CD8-positive, alpha-beta memory T cell (primary cell): Measurements from ENCODE around the gene AHRR. TPM values are rescaled to one million over a fixed set of nuclear protein-coding genes. Genes with fewer than 3 reads are reported as not detected.

Experiments used
- CTCF ChIA-PET: fragments of 350-600 bp; sonication (Branson Sonifier 250); formaldehyde crosslinking; loops from one replicate; lab custom pipeline; 2021; ENCODE audit warnings: antibody characterized with exemption; lab: Charles Lee
- POLR2A ChIA-PET: fragments of 350-600 bp; sonication (Branson Sonifier 250); formaldehyde crosslinking; loops from one replicate; lab custom pipeline; 2021; ENCODE audit warnings: antibody characterized with exemption; lab: Charles Lee
- DNase-seq, 5 donors: peaks; one replicate each; pipeline versions ENCODE4 v3.0.0 to v3.0.0-alpha.2; 2020 to 2022; ENCODE audit warnings: mixed read lengths in 1 of 5
- H3K27ac ChIP-seq: one replicate; pipeline ENCODE4 v1.7.0; 2013; ENCODE audit warnings: low read depth, mild to moderate bottlenecking, low read length, moderate library complexity
- H3K27me3 ChIP-seq: 2 replicates; pipeline ENCODE4 v1.7.0; 2013; ENCODE audit warnings: low read length, mild to moderate bottlenecking; ENCODE audit not compliant: insufficient read depth, poor library complexity, severe bottlenecking
- H3K36me3 ChIP-seq: 2 replicates; pipeline ENCODE4 v1.7.0; 2013; ENCODE audit warnings: mild to moderate bottlenecking, low read length, moderate library complexity; ENCODE audit not compliant: insufficient read depth
- H3K4me1 ChIP-seq: 2 replicates; pipeline ENCODE4 v1.7.0; 2013; ENCODE audit warnings: mild to moderate bottlenecking, low read length, moderate library complexity; ENCODE audit not compliant: insufficient read depth
- H3K4me3 ChIP-seq: 2 replicates; pipeline ENCODE4 v1.7.0; 2013; ENCODE audit warnings: mild to moderate bottlenecking, low read length
- H3K9me3 ChIP-seq: 2 replicates; pipeline ENCODE4 v1.7.0; 2013; ENCODE audit warnings: mild to moderate bottlenecking, low read length
- H3K27ac Mint-ChIP-seq, 8 donors: one replicate each; pipeline ENCODE4 v1.8.0; 2020 to 2021; ENCODE audit warnings: mixed read lengths in 8 of 8, mild to moderate bottlenecking in 6 of 8, inconsistent platforms in 3 of 8, moderate library complexity in 3 of 8
- H3K27me3 Mint-ChIP-seq, 2 donors: one replicate each; pipeline ENCODE4 v1.8.0; 2020 to 2021; ENCODE audit warnings: mixed read lengths in 2 of 2, mild to moderate bottlenecking in 1 of 2, moderate library complexity in 1 of 2
- H3K36me3 Mint-ChIP-seq, 3 donors: one replicate each; pipeline ENCODE4 v1.8.0; 2020 to 2021; ENCODE audit warnings: mixed read lengths in 3 of 3, inconsistent platforms in 1 of 3, mild to moderate bottlenecking in 1 of 3
- H3K4me1 Mint-ChIP-seq, 3 donors: one replicate each; pipeline ENCODE4 v1.8.0; 2020 to 2021; ENCODE audit warnings: mixed read lengths in 3 of 3, inconsistent platforms in 1 of 3, mild to moderate bottlenecking in 1 of 3
- H3K4me3 Mint-ChIP-seq, 7 donors: one replicate each; pipeline ENCODE4 v1.8.0; 2020 to 2021; ENCODE audit warnings: mixed read lengths in 7 of 7, mild to moderate bottlenecking in 6 of 7, moderate library complexity in 4 of 7, inconsistent platforms in 2 of 7
- H3K9me3 Mint-ChIP-seq, 5 donors: one replicate each; pipeline ENCODE4 v1.8.0; 2020 to 2022; ENCODE audit warnings: mixed read lengths in 5 of 5, mild to moderate bottlenecking in 3 of 5, moderate library complexity in 2 of 5, inconsistent platforms in 1 of 5
- polyA plus RNA-seq: library from polyadenylated mRNA; unstranded; fragments of 300-500 nt; fragmentation: Illumina TruSeq; gene quantifications from one replicate; pipeline ENCODE4 v1.2.3, GENCODE V29; 2021
- total RNA-seq, 2 experiments: library from RNA; stranded (reverse); gene quantifications; one replicate each; pipeline ENCODE4 v1.2.3, GENCODE V29; 2021

The AHRR gene
- total and polyA plus RNA-seq, 3 experiments from 2014 or later = 31.7 to 38.2 TPM; not detected in 1

DNA sequence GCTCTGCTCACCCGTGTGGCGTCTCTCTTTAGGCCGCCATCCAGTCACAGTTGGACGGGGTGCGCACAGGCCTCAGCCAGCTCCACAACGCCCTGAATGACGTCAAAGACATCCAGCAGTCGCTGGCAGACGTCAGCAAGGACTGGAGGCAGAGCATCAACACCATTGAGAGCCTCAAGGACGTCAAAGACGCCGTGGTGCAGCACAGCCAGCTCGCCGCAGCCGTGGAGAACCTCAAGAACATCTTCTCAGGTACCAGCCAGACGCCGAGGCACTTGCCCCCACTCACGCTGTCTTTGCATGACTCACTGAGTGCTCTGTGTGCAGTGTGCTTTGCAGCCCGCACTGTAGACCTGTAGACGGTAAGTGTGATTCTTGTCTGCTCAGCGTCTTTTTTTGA lies 126.0 kb downstream of the AHRR start:
- DNase-seq = peak in 1 of 5 donors; percentile 45
- Histone ChIP-seq H3K27me3 (no peaks in the 10 kb centered on the region), H3K4me3 (no peak overlapping the region), H3K27ac (no peak overlapping the region), H3K4me1 (peaks cover 17% of the 10 kb centered on the region), H3K9me3 (peaks cover 11% of the 10 kb centered on the region), H3K36me3 (peaks cover 47% of the 10 kb centered on the region)
- no peak overlapping the region for H3K4me3 Mint-ChIP-seq
- peaks cover 43 to 70% (median 44%) of the 10 kb centered on the region in 3 donors for H3K36me3 Mint-ChIP-seq
- POLR2A ChIA-PET = interaction anchor here (1.0 kb wide), 1 partner anchor 26 kb away, joined by 3 read pairs; no protein-coding TSS in a partner anchor
- CTCF ChIA-PET = interaction anchor here (1.1 to 4.2 kb wide), 6 partner anchors 10 to 229 kb away, joined by 3 to 15 read pairs (median 6); partner anchors contain the start of genes CCDC127 and SDHA
- H3K4me1 Mint-ChIP-seq = peaks cover 42 to 66% (median 59%) of the 10 kb centered on the region in 3 donors
- H3K27me3 Mint-ChIP-seq = no peaks in the 10 kb centered on the region
- H3K27ac Mint-ChIP-seq = peak overlapping the region in 1 of 8 donors; percentile 54
- peaks cover 12 to 17% (median 13%) of the 10 kb centered on the region in 5 donors for H3K9me3 Mint-ChIP-seq

- Mint-ChIP-seq H3K36me3 (peaks cover 50 to 75% (median 50%) of the 10 kb centered on the region in 3 donors), H3K9me3 (peaks cover 14 to 19% (median 16%) of the 10 kb centered on the region in 5 donors), H3K4me3 (peak overlapping the region in 1 of 7 donors; percentile 59), H3K27ac (peak overlapping the region in 2 of 8 donors; percentile 45 to 64), H3K27me3 (no peaks in the 10 kb centered on the region), H3K4me1 (peaks cover 46 to 71% (median 66%) of the 10 kb centered on the region in 3 donors)
- Histone ChIP-seq H3K36me3 (peaks cover 54% of the 10 kb centered on the region), H3K4me1 (peaks cover 24% of the 10 kb centered on the region), H3K27ac (no peak overlapping the region), H3K9me3 (peaks cover 12% of the 10 kb centered on the region), H3K27me3 (no peaks in the 10 kb centered on the region), H3K4me3 (no peak overlapping the region)
- ChIA-PET CTCF (interaction anchor here (4.2 kb wide), 1 partner anchor 16 kb away, joined by 15 read pairs; no protein-coding TSS in a partner anchor), POLR2A (interaction anchor here (0.6 kb wide), 1 partner anchor 476 kb away, joined by 3 read pairs; no protein-coding TSS in a partner anchor)
- peak in 1 of 5 donors; percentile 33 for DNase-seq
Observed at GRCh38 chr5:448061-448765, 126.7 kb downstream of the AHRR start.

DNA sequence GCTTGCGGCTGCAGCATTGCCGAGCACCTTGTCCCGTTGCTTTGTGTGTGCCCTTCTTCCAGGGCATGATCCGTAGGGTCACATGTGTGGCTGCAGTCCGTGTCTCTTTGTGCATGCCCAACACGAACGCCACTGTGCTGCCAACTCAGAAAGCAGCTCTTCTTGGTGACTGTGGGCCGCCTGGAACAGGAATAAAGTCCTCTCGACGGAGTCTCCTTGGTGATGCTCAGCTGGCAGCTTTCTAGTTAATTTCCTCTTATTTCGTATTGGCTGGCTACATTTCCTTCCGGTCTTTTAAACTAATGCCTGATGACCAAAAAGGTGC lies 127.2 kb downstream of the AHRR start:
- peaks cover 12% of the 10 kb centered on the region for H3K9me3 ChIP-seq
- H3K4me3 ChIP-seq = no peak overlapping the region
- H3K27ac Mint-ChIP-seq = peak overlapping the region in 2 of 8 donors; percentile 45 to 47
- H3K36me3 ChIP-seq = peaks cover 59% of the 10 kb centered on the region
- ChIA-PET POLR2A (no interaction called here), CTCF (interaction anchor here (4.2 kb wide), 1 partner anchor 16 kb away, joined by 15 read pairs; no protein-coding TSS in a partner anchor)
- no peak overlapping the region for H3K27ac ChIP-seq
- peaks cover 25% of the 10 kb centered on the region for H3K4me1 ChIP-seq
- peaks cover 14 to 19% (median 16%) of the 10 kb centered on the region in 5 donors for H3K9me3 Mint-ChIP-seq
- DNase-seq = no peak
- H3K27me3 Mint-ChIP-seq = no peaks in the 10 kb centered on the region
- peaks cover 54 to 80% (median 55%) of the 10 kb centered on the region in 3 donors for H3K36me3 Mint-ChIP-seq
- no peak overlapping the region for H3K4me3 Mint-ChIP-seq
- peaks cover 47 to 72% (median 68%) of the 10 kb centered on the region in 3 donors for H3K4me1 Mint-ChIP-seq
- H3K27me3 ChIP-seq = no peaks in the 10 kb centered on the region

- Mint-ChIP-seq H3K4me1 (peaks cover 48 to 72% (median 70%) of the 10 kb centered on the region in 3 donors), H3K27me3 (no peaks in the 10 kb centered on the region), H3K9me3 (peaks cover 14 to 19% (median 16%) of the 10 kb centered on the region in 5 donors), H3K36me3 (peaks cover 57 to 84% (median 59%) of the 10 kb centered on the region in 3 donors), H3K4me3 (peak overlapping the region in 1 of 7 donors; percentile 40), H3K27ac (peak overlapping the region in 2 of 8 donors; percentile 23 to 47)
- H3K4me3 ChIP-seq = no peak overlapping the region
- ChIA-PET CTCF (interaction anchor here (4.2 kb wide), 1 partner anchor 16 kb away, joined by 15 read pairs; no protein-coding TSS in a partner anchor), POLR2A (no interaction called here)
- peaks cover 25% of the 10 kb centered on the region for H3K4me1 ChIP-seq
- peaks cover 63% of the 10 kb centered on the region for H3K36me3 ChIP-seq
- H3K9me3 ChIP-seq = peaks cover 12% of the 10 kb centered on the region
- H3K27me3 ChIP-seq = no peaks in the 10 kb centered on the region
- no peak for DNase-seq
- no peak overlapping the region for H3K27ac ChIP-seq
Observed at GRCh38 chr5:449151-449550, 127.6 kb downstream of the AHRR start.

DNA sequence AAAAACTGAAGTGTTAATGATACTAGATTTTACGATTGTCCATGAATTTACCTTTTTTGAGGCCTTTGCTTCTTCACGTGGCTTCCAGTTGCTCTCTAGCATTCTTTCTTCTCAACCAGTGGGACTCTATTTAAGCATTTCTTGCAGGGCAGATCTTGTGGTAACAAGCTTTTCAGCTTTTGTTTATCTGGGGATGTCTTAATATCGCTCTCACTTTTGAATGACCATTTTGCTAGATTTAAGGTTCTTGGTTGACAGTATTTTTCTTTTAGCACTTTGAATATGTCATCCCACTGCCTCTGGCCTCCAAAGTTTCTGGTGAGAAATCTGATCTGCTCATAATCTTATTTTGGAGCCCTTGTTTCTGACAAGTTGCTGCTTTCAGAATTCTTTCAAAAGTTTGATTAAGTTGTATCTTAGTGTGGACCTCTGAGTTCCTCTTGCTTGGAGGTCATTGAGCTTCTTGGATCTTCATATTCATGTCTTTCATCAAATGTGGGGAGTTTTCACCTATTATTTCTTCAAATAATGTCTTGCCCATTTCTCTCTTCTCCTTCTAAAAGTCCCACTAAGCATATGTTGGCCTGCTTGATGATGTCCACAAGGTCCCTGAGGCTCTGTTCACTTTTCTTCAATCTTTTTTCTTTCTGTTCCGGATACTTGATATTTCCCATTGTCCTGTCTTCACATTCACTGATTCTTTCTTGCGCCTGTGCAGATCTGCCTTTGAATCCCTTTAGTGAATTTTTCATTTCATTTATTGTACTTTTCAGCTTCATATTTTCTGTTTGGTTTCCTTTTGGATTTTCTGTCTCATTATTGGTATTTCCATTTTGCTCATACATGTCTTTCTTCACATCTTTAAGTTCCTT lies 130.3 kb downstream of the AHRR start:
- H3K4me1 Mint-ChIP-seq = peaks cover 36 to 67% (median 55%) of the 10 kb centered on the region in 3 donors
- no peak for DNase-seq
- H3K9me3 ChIP-seq = peaks cover 12% of the 10 kb centered on the region
- peaks cover 21% of the 10 kb centered on the region for H3K4me1 ChIP-seq
- no peak overlapping the region for H3K4me3 ChIP-seq
- H3K27ac Mint-ChIP-seq = peak overlapping the region in 1 of 8 donors; percentile 48
- H3K36me3 Mint-ChIP-seq = peaks cover 60 to 96% (median 64%) of the 10 kb centered on the region in 3 donors
- no peaks in the 10 kb centered on the region for H3K27me3 Mint-ChIP-seq
- CTCF ChIA-PET = no interaction called here
- no peaks in the 10 kb centered on the region for H3K27me3 ChIP-seq
- peaks cover 72% of the 10 kb centered on the region for H3K36me3 ChIP-seq
- POLR2A ChIA-PET = no interaction called here
- H3K4me3 Mint-ChIP-seq = no peak overlapping the region
- H3K27ac ChIP-seq = no peak overlapping the region
- H3K9me3 Mint-ChIP-seq = peaks cover 14 to 19% (median 16%) of the 10 kb centered on the region in 5 donors

DNA sequence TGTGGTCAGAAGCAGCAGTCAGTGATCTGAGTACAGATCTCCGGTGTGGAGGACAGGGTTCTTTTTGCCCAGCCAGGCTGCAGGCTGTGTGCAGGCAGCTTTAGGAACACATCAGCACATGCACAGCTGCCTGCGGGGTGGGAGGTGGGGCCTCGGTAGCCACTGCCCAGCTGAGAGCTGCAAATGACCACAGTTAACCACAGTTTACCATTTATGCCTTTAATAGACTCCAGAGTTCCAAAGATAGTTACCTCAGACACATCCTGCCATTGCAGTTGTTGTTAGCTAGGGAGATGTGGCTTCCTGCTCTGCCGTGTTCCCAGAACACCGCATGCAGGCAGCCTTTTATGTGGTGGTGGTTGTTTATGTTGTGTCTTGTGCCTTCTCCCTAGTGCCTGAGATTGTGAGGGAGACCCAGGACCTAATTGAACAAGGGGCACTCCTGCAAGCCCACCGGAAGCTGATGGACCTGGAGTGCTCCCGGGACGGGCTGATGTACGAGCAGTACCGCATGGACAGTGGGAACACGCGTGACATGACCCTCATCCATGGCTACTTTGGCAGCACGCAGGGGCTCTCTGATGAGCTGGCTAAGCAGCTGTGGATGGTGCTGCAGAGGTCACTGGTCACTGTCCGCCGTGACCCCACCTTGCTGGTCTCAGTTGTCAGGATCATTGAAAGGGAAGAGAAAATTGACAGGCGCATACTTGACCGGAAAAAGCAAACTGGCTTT lies 131.6 kb downstream of the AHRR start:
- H3K27me3 Mint-ChIP-seq = no peaks in the 10 kb centered on the region
- H3K36me3 Mint-ChIP-seq = peaks cover 58 to 95% (median 65%) of the 10 kb centered on the region in 3 donors
- no peaks in the 10 kb centered on the region for H3K27me3 ChIP-seq
- ChIA-PET CTCF (interaction anchor here (0.9 kb wide), 1 partner anchor 9 kb away, joined by 3 read pairs; no protein-coding TSS in a partner anchor), POLR2A (no interaction called here)
- no peak overlapping the region for H3K27ac ChIP-seq
- no peak for DNase-seq
- peaks cover 17% of the 10 kb centered on the region for H3K4me1 ChIP-seq
- H3K4me1 Mint-ChIP-seq = peaks cover 33 to 60% (median 55%) of the 10 kb centered on the region in 3 donors
- peak overlapping the region in 4 of 8 donors; percentile 2 to 90 (median 44) for H3K27ac Mint-ChIP-seq
- H3K9me3 Mint-ChIP-seq = peaks cover 14 to 19% (median 16%) of the 10 kb centered on the region in 5 donors
- H3K36me3 ChIP-seq = peaks cover 74% of the 10 kb centered on the region
- peaks cover 12% of the 10 kb centered on the region for H3K9me3 ChIP-seq
- H3K4me3 ChIP-seq = no peak overlapping the region
- H3K4me3 Mint-ChIP-seq = peak overlapping the region in 1 of 7 donors; percentile 16
